ENCODE data around the gene TAF11L2.
"Not testable (repeated sequence)": the region's sequence is repeated elsewhere in the genome, so short reads cannot be mapped to it uniquely, and the experiment has no call there.

DNA sequence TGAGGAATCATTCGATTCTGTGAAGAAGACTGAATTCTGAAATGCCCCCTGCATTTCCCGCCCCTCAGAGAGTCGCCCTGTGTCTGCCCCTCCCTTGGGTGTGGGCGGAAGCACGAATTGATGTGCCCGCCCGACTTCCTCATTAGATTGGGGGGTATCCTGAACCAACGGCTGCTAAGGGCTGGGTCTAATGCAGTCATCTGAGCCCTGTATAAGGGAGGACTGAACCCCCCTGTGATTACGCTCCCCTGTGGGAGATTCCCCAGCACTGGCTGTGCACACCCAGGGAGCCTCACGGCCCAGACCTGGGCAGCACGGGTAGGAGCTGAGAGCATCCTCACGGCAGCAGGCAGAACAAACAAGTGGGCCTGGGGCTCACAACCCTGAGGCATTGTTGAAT is 19.5 kb downstream of the TAF11L2 start:
- TF ChIP-seq, protein P1, sequence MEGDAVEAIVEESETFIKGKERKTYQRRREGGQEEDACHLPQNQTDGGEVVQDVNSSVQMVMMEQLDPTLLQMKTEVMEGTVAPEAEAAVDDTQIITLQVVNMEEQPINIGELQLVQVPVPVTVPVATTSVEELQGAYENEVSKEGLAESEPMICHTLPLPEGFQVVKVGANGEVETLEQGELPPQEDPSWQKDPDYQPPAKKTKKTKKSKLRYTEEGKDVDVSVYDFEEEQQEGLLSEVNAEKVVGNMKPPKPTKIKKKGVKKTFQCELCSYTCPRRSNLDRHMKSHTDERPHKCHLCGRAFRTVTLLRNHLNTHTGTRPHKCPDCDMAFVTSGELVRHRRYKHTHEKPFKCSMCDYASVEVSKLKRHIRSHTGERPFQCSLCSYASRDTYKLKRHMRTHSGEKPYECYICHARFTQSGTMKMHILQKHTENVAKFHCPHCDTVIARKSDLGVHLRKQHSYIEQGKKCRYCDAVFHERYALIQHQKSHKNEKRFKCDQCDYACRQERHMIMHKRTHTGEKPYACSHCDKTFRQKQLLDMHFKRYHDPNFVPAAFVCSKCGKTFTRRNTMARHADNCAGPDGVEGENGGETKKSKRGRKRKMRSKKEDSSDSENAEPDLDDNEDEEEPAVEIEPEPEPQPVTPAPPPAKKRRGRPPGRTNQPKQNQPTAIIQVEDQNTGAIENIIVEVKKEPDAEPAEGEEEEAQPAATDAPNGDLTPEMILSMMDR (IDR thresholded peaks at IDR 0.05), result not testable (repeated sequence)
- TF ChIP-seq POLR2AphosphoS5 (IDR thresholded peaks at IDR 0.05; ENCODE audit: low read depth, low read length); SIN3A (IDR thresholded peaks at IDR 0.05; ENCODE audit: borderline replicate concordance, insufficient read depth, low read depth, low read length): not testable (repeated sequence)
- TF ChIP-seq, protein P2, sequence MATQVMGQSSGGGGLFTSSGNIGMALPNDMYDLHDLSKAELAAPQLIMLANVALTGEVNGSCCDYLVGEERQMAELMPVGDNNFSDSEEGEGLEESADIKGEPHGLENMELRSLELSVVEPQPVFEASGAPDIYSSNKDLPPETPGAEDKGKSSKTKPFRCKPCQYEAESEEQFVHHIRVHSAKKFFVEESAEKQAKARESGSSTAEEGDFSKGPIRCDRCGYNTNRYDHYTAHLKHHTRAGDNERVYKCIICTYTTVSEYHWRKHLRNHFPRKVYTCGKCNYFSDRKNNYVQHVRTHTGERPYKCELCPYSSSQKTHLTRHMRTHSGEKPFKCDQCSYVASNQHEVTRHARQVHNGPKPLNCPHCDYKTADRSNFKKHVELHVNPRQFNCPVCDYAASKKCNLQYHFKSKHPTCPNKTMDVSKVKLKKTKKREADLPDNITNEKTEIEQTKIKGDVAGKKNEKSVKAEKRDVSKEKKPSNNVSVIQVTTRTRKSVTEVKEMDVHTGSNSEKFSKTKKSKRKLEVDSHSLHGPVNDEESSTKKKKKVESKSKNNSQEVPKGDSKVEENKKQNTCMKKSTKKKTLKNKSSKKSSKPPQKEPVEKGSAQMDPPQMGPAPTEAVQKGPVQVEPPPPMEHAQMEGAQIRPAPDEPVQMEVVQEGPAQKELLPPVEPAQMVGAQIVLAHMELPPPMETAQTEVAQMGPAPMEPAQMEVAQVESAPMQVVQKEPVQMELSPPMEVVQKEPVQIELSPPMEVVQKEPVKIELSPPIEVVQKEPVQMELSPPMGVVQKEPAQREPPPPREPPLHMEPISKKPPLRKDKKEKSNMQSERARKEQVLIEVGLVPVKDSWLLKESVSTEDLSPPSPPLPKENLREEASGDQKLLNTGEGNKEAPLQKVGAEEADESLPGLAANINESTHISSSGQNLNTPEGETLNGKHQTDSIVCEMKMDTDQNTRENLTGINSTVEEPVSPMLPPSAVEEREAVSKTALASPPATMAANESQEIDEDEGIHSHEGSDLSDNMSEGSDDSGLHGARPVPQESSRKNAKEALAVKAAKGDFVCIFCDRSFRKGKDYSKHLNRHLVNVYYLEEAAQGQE (IDR thresholded peaks at IDR 0.05; ENCODE audit: insufficient read depth in 1 of 2, low read depth in 2 of 2, low read length in 1 of 2), result not testable (repeated sequence)
